H1 (cell line): ENCODE measurements around the gene B4GAT1. TPM values are rescaled to one million over a fixed set of nuclear protein-coding genes. Genes with fewer than 3 reads are reported as not detected.

Experiments used
- CTCF ChIA-PET: fragments of 300-600 bp; sonication (Branson Sonifier 250); formaldehyde crosslinking; loops from one replicate; lab custom pipeline; 2021; ENCODE audit not compliant: partially characterized antibody; lab: Charles Lee
- POLR2A ChIA-PET: fragments of 300-600 bp; sonication (Branson Sonifier 250); formaldehyde crosslinking; loops from one replicate; lab custom pipeline; 2021; ENCODE audit warnings: inconsistent platforms; ENCODE audit not compliant: partially characterized antibody; lab: Charles Lee
- DNase-seq, 2 experiments: peaks; one replicate each; pipeline versions ENCODE4 v3.0.0 to v3.0.0-alpha.2; 2010 to 2022; ENCODE audit warnings: low spot score in 2 of 2, low read depth in 1 of 2, mixed read lengths in 1 of 2
- FAIRE-seq: peaks from 2 replicates; lab custom pipeline; 2011; peaks lifted over from hg19 to GRCh38; lab: Jason Lieb, UNC
- H2AFZ ChIP-seq: 2 replicates; pipeline ENCODE4 v1.8.1; 2012; ENCODE audit warnings: low read length, inconsistent platforms
- H2AK5ac ChIP-seq: 2 replicates; pipeline ENCODE4 v1.6.1; 2013; ENCODE audit warnings: low read depth, low read length
- H2BK120ac ChIP-seq: replicated peaks from 2 replicates; pipeline ENCODE3; 2013; ENCODE audit warnings: low read depth, low read length, inconsistent platforms
- H2BK12ac ChIP-seq: 2 replicates; pipeline ENCODE4 v1.6.1; 2013; ENCODE audit warnings: low read depth, low read length
- H2BK15ac ChIP-seq: 2 replicates; pipeline ENCODE4 v1.6.1; 2013; ENCODE audit warnings: low read length
- H2BK20ac ChIP-seq: 2 replicates; pipeline ENCODE4 v1.6.1; 2013; ENCODE audit warnings: low read length
- H2BK5ac ChIP-seq: 2 replicates; pipeline ENCODE4 v1.6.1; 2013; ENCODE audit warnings: low read depth, low read length
- H3K14ac ChIP-seq: 2 replicates; pipeline ENCODE4 v1.6.1; 2013; ENCODE audit warnings: inconsistent platforms; ENCODE audit not compliant: insufficient read length
- H3K18ac ChIP-seq: 2 replicates; pipeline ENCODE4 v1.6.1; 2013; ENCODE audit warnings: low read length; ENCODE audit errors: extremely low read depth
- H3K23ac ChIP-seq: 2 replicates; pipeline ENCODE4 v1.6.1; 2013; ENCODE audit warnings: inconsistent platforms; ENCODE audit not compliant: insufficient read length
- H3K23me2 ChIP-seq: 2 replicates; pipeline ENCODE4 v1.6.1; 2013; ENCODE audit warnings: low read depth, low read length
- H3K27ac ChIP-seq: 2 replicates; pipeline ENCODE4 v1.6.1; 2011; ENCODE audit warnings: low read depth, low read length, inconsistent platforms
- H3K27me3 ChIP-seq, 4 experiments: replicated peaks in 1 of 4; 1 replicate in 1 of 4; 2 replicates in 3 of 4; pipeline versions ENCODE4 v1.6.1 to v1.8.1; 2011 to 2013; ENCODE audit warnings: low read length in 3 of 4, mild to moderate bottlenecking in 3 of 4, inconsistent platforms in 2 of 4, mixed read lengths in 2 of 4, moderate library complexity in 1 of 4; ENCODE audit not compliant: control insufficient read depth in 3 of 4, insufficient read depth in 3 of 4; ENCODE audit errors: extremely low read depth in 1 of 4
- H3K36me3 ChIP-seq, 4 experiments: 2 replicates each; pipeline versions ENCODE4 v1.6.1 to v1.8.1; 2011 to 2013; ENCODE audit warnings: mild to moderate bottlenecking in 4 of 4, low read length in 3 of 4, moderate library complexity in 2 of 4, control low read depth in 1 of 4, inconsistent platforms in 1 of 4; ENCODE audit not compliant: insufficient read depth in 4 of 4, control insufficient read depth in 2 of 4
- H3K4ac ChIP-seq: replicated peaks from 2 replicates; pipeline ENCODE3; 2013; ENCODE audit warnings: low read length, low read depth, mixed read lengths, inconsistent platforms; ENCODE audit not compliant: insufficient read length
- H3K4me1 ChIP-seq, 4 experiments: replicated peaks in 1 of 4; 1 replicate in 1 of 4; 2 replicates in 3 of 4; pipeline versions ENCODE4 v1.6.1 to v1.8.1; 2011 to 2013; ENCODE audit warnings: low read length in 3 of 4, inconsistent platforms in 2 of 4, mixed read lengths in 1 of 4; ENCODE audit not compliant: insufficient read depth in 4 of 4, control insufficient read depth in 3 of 4
- H3K4me2 ChIP-seq, 2 experiments: 2 replicates each; pipeline versions ENCODE4 v1.6.1 to v1.8.1; 2011 to 2013; ENCODE audit warnings: low read depth in 2 of 2, low read length in 2 of 2, control low read depth in 1 of 2, inconsistent platforms in 1 of 2, mild to moderate bottlenecking in 1 of 2; ENCODE audit not compliant: insufficient read depth in 1 of 2
- H3K4me3 ChIP-seq, 4 experiments: fragments of 200-600, 300-600 bp in 1 of 4; sonication (generic), shearing (Covaris generic), sonication (Bioruptor Twin) in 1 of 4; 2 replicates each; pipeline versions ENCODE4 v1.5.1 to v1.8.1; 2011 to 2016; ENCODE audit warnings: low read length in 4 of 4, low read depth in 3 of 4, control low read depth in 2 of 4, inconsistent platforms in 2 of 4, mild to moderate bottlenecking in 2 of 4, mixed read lengths in 1 of 4, moderate library complexity in 1 of 4; ENCODE audit not compliant: insufficient read depth in 2 of 4; ENCODE audit errors: extremely low read depth in 1 of 4
- H3K56ac ChIP-seq: replicated peaks from 2 replicates; pipeline ENCODE3; 2013; ENCODE audit warnings: low read depth, mild to moderate bottlenecking, mixed read lengths, low read length, inconsistent platforms; ENCODE audit not compliant: insufficient read length
- H3K79me1 ChIP-seq: 2 replicates; pipeline ENCODE4 v1.6.1; 2013; ENCODE audit warnings: low read depth, low read length, control low read depth
- H3K79me2 ChIP-seq, 2 experiments: 2 replicates each; pipeline versions ENCODE4 v1.6.1 to v1.8.1; 2012 to 2013; ENCODE audit warnings: low read length in 2 of 2, mild to moderate bottlenecking in 2 of 2, inconsistent platforms in 1 of 2; ENCODE audit not compliant: insufficient read depth in 2 of 2, control insufficient read depth in 1 of 2
- H3K9ac ChIP-seq, 4 experiments: replicated peaks in 1 of 4; 1 replicate in 1 of 4; 2 replicates in 3 of 4; pipeline versions ENCODE4 v1.6.1 to v1.8.1; 2011 to 2013; ENCODE audit warnings: low read depth in 3 of 4, low read length in 3 of 4, control low read depth in 2 of 4, mild to moderate bottlenecking in 2 of 4, moderate library complexity in 2 of 4, inconsistent platforms in 1 of 4; ENCODE audit errors: extremely low read depth in 1 of 4
- H3K9me3 ChIP-seq, 2 experiments: 2 replicates each; pipeline versions ENCODE4 v1.6.1 to v1.8.1; 2012 to 2013; ENCODE audit warnings: mild to moderate bottlenecking in 2 of 2, moderate library complexity in 2 of 2, control low read depth in 1 of 2, inconsistent platforms in 1 of 2, low read depth in 1 of 2, low read length in 1 of 2, mixed read lengths in 1 of 2; ENCODE audit not compliant: insufficient read depth in 2 of 2
- H4K20me1 ChIP-seq, 2 experiments: replicated peaks in 1 of 2; 2 replicates each; pipeline versions ENCODE3 to v1.8.1; 2011 to 2013; ENCODE audit warnings: inconsistent platforms in 2 of 2, low read length in 2 of 2, mild to moderate bottlenecking in 1 of 2; ENCODE audit not compliant: insufficient read depth in 2 of 2, control insufficient read depth in 1 of 2
- H4K5ac ChIP-seq: 2 replicates; pipeline ENCODE4 v1.6.1; 2013; ENCODE audit warnings: low read length, low read depth, mixed read lengths, inconsistent platforms; ENCODE audit not compliant: insufficient read length
- H4K8ac ChIP-seq: 2 replicates; pipeline ENCODE4 v1.8.0; 2013; ENCODE audit warnings: mild to moderate bottlenecking, moderate library complexity, low read length, inconsistent platforms; ENCODE audit not compliant: insufficient read depth; ENCODE audit errors: extremely low read depth
- H4K91ac ChIP-seq: replicated peaks from 2 replicates; pipeline ENCODE3; 2013; ENCODE audit warnings: low read length, mixed read lengths, inconsistent platforms; ENCODE audit not compliant: insufficient read length
- CBX5 ChIP-seq: fragments of 300-800, 300-1000 bp; sonication (generic); IDR thresholded peaks from 2 replicates; pipeline ENCODE4 v1.7.1; 2016; ENCODE audit warnings: antibody characterized with exemption, low read length, low read depth
- CTBP2 ChIP-seq: IDR thresholded peaks from 2 replicates; pipeline ENCODE4 v1.7.0; 2011; ENCODE audit warnings: borderline replicate concordance, mild to moderate bottlenecking, moderate library complexity, mixed read lengths, low read length; ENCODE audit not compliant: insufficient read depth, insufficient read length
- EGR1 ChIP-seq: IDR thresholded peaks from 2 replicates; pipeline ENCODE4 v1.6.1; 2011; ENCODE audit warnings: low read depth, low read length, borderline replicate concordance
- KDM1A ChIP-seq: fragments of 200-600, 300-600 bp; sonication (generic); IDR thresholded peaks from 2 replicates; pipeline ENCODE4 v1.7.1; 2016; ENCODE audit warnings: mild to moderate bottlenecking, low read length, borderline replicate concordance
- SP2 ChIP-seq: IDR thresholded peaks from 2 replicates; pipeline ENCODE4 v1.6.1; 2012; ENCODE audit warnings: mild to moderate bottlenecking, low read length, inconsistent platforms
- SRF ChIP-seq: IDR thresholded peaks from 2 replicates; pipeline ENCODE4 v1.6.1; 2011; ENCODE audit warnings: mild to moderate bottlenecking, low read depth, low read length, moderate library complexity
- WGBS, 2 experiments: shearing (Covaris generic) in 1 of 2; methylation state at CpG; one replicate each; pipeline versions ENCODE4 v1.1.6 to v1.1.7; 2013 to 2015; ENCODE audit warnings: low lambda C conversion rate in 2 of 2, mixed read lengths in 2 of 2, inconsistent platforms in 1 of 2, low coverage in 1 of 2, missing lambda C conversion rate in 1 of 2; ENCODE audit not compliant: insufficient replicate concordance in 2 of 2, insufficient coverage in 1 of 2, insufficient read length in 1 of 2; ENCODE audit errors: extremely low coverage in 1 of 2, missing lambda C conversion rate in 1 of 2; 5-methylcytosine and 5-hydroxymethylcytosine counted together
- polyA plus RNA-seq, 7 experiments: library from polyadenylated mRNA; depleted of rRNA in 3 of 7; stranded (reverse) in 5 of 7; unstranded in 2 of 7; fragments of >200 nt in 5 of 7; fragments of 200-250 nt in 2 of 7; gene quantifications; 1 replicate in 5 of 7; 2 replicates in 1 of 7; 4 replicates in 1 of 7; pipeline versions ENCODE4 v1.2.1 to v1.2.3, GENCODE V29; 2011 to 2013; ENCODE audit warnings: missing spikeins in 2 of 7, mixed read lengths in 2 of 7
- total RNA-seq: library from RNA; stranded (reverse); fragmentation: NEBNext Ultra II Directional; extraction: Animal tissue kit (Norgen Biotek cat#: 25700); gene quantifications from 2 replicates; pipeline ENCODE4 v1.2.1, GENCODE V29; 2021
- TF ChIP-seq, protein P1 (sequence below): IDR thresholded peaks from 2 replicates; pipeline ENCODE4 v1.6.1; 2012; ENCODE audit warnings: inconsistent platforms
- TF ChIP-seq, protein P2 (sequence below): IDR thresholded peaks from 2 replicates; pipeline ENCODE4 v1.6.1; 2012; ENCODE audit warnings: inconsistent platforms
- TF ChIP-seq, protein P3 (sequence below): IDR thresholded peaks from 2 replicates; pipeline ENCODE4 v1.6.1; 2011; ENCODE audit warnings: low read length, improper control_type of control experiment

B4GAT1 gene
- total and polyA plus RNA-seq, 2 of the 8 experiments (the other 6 are each of a cell fraction or from before 2014, with no cell fraction given), result 22.2 to 27.8 TPM

DNA sequence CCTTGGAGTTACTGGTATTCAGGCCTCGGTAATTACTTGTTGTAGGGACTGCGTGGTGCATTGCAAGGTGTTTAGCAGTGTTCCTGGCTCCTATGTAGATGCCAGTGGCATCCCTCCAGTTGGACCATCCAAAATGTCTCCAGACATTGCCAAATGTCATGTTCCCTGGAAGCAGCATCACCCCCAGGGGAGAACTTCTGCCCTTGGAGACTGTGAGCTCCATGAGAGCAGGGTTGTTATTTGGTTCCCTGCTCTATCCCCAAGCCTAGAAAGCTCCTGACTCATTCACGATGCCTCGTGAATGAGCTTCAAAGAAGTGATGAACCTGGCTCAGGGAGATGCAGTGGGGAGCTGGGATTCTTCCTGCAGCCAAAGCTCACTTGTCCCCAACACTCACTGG is 25.8 kb downstream of the B4GAT1 start:
- no peak overlapping the region for H3K9ac ChIP-seq
- H3K56ac ChIP-seq, result no peak overlapping the region
- no peak overlapping the region for H3K4me2 ChIP-seq
- peaks cover 3% of the 10 kb centered on the region; the same call in 1 of the 2 replicates for H3K23me2 ChIP-seq
- no peak overlapping the region for H3K4ac ChIP-seq
- no peak overlapping the region for H2BK120ac ChIP-seq
- no peak overlapping the region for H2AFZ ChIP-seq
- no peaks in the 10 kb centered on the region for H3K36me3 ChIP-seq
- H3K79me1 ChIP-seq, result no peaks in the 10 kb centered on the region
- no peak overlapping the region for H3K14ac ChIP-seq
- ChIA-PET CTCF (interaction anchor here (0.6 to 2.0 kb wide), 20 partner anchors 9 to 99 kb away, joined by 3 to 48 read pairs (median 5); partner anchors contain the start of genes NPAS4, RIN1, TMEM151A and YIF1A), POLR2A (interaction anchor here (0.6 to 1.5 kb wide), 6 partner anchors 9 to 39 kb away, joined by 3 to 7 read pairs (median 3); partner anchors contain the start of genes B4GAT1, BRMS1 and RIN1)
- FAIRE-seq (no peak), DNase-seq (no peak)
- no peak overlapping the region for H2AK5ac ChIP-seq
- 88% methylated on average over 4 of the region's 4 CpGs; no CpG with 5 or more reads in 1 of the 2 experiments for WGBS, 2 experiments
- no peak overlapping the region for H4K8ac ChIP-seq
- no peak overlapping the region for H3K4me3 ChIP-seq
- H3K23ac ChIP-seq, result no peak overlapping the region
- peaks cover 0 to 5% (median 0%) of the 10 kb centered on the region in 4 experiments; a peak in 3 of 7 replicates for H3K27me3 ChIP-seq
- TF ChIP-seq, protein P1, sequence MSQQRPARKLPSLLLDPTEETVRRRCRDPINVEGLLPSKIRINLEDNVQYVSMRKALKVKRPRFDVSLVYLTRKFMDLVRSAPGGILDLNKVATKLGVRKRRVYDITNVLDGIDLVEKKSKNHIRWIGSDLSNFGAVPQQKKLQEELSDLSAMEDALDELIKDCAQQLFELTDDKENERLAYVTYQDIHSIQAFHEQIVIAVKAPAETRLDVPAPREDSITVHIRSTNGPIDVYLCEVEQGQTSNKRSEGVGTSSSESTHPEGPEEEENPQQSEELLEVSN, result no peak
- TF ChIP-seq, protein P2, sequence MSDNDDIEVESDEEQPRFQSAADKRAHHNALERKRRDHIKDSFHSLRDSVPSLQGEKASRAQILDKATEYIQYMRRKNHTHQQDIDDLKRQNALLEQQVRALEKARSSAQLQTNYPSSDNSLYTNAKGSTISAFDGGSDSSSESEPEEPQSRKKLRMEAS, result no peak
- no peak for TF ChIP-seq EGR1
- no peak for TF ChIP-seq CTBP2
- TF ChIP-seq SRF, result no peak
- TF ChIP-seq SP2, result no peak
- TF ChIP-seq, protein P3, sequence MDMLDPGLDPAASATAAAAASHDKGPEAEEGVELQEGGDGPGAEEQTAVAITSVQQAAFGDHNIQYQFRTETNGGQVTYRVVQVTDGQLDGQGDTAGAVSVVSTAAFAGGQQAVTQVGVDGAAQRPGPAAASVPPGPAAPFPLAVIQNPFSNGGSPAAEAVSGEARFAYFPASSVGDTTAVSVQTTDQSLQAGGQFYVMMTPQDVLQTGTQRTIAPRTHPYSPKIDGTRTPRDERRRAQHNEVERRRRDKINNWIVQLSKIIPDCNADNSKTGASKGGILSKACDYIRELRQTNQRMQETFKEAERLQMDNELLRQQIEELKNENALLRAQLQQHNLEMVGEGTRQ, result no peak
- no peak for TF ChIP-seq CBX5
- TF ChIP-seq KDM1A, result no peak
- no peak overlapping the region for H3K18ac ChIP-seq
- no peak overlapping the region for H2BK20ac ChIP-seq
- H4K5ac ChIP-seq, result no peak overlapping the region
- no peak overlapping the region for H4K91ac ChIP-seq
- H3K9me3 ChIP-seq, result no peaks in the 10 kb centered on the region
- no peaks in the 10 kb centered on the region for H4K20me1 ChIP-seq
- 0 out of 2 replicates have a peak overlapping the region, but pooled peaks have one; percentile 12 for H2BK15ac ChIP-seq
- H3K4me1 ChIP-seq, result peaks cover 9 to 23% (median 18%) of the 10 kb centered on the region in 4 experiments
- no peak overlapping the region for H3K27ac ChIP-seq
- H3K79me2 ChIP-seq, result no peaks in the 10 kb centered on the region
- no peak overlapping the region for H2BK12ac ChIP-seq
- no peak overlapping the region for H2BK5ac ChIP-seq
